Kidney (tissue), 14 donors: ENCODE measurements around the gene HDHD5. TPM values are rescaled to one million over a fixed set of nuclear protein-coding genes. Genes with fewer than 3 reads are reported as not detected.

Experiments
- DNase-seq, 5 donors: peaks; one replicate each; pipeline ENCODE4 v3.0.0-alpha.2; 2013 to 2020
- FAIRE-seq: peaks from 2 replicates; lab custom pipeline; 2012; peaks lifted over from hg19 to GRCh38; lab: Jason Lieb, UNC
- H3K27ac ChIP-seq, 2 donors: one replicate each; pipeline ENCODE4 v1.7.0; 2013; ENCODE audit warnings: low read depth in 2 of 2, low read length in 2 of 2, inconsistent platforms in 1 of 2
- H3K27me3 ChIP-seq: one replicate; pipeline ENCODE4 v1.7.1; 2013; ENCODE audit warnings: low read length, inconsistent platforms; ENCODE audit not compliant: control insufficient read depth, insufficient read depth
- H3K36me3 ChIP-seq, 3 donors: one replicate each; pipeline versions ENCODE4 v1.7.0 to v1.7.1; 2013; ENCODE audit warnings: low read length in 3 of 3, control low read depth in 1 of 3, inconsistent platforms in 1 of 3; ENCODE audit not compliant: insufficient read depth in 3 of 3, control insufficient read depth in 2 of 3
- H3K4me1 ChIP-seq, 3 donors: one replicate each; pipeline versions ENCODE4 v1.7.0 to v1.7.1; 2013; ENCODE audit warnings: low read length in 3 of 3, inconsistent platforms in 1 of 3, low read depth in 1 of 3; ENCODE audit not compliant: control insufficient read depth in 2 of 3, insufficient read depth in 2 of 3
- H3K4me3 ChIP-seq, 3 donors: one replicate each; pipeline versions ENCODE4 v1.7.0 to v1.8.1; 2013; ENCODE audit warnings: low read length in 3 of 3, control low read depth in 1 of 3, inconsistent platforms in 1 of 3
- H3K9ac ChIP-seq, 3 donors: one replicate each; pipeline versions ENCODE4 v1.7.0 to v1.7.1; 2013; ENCODE audit warnings: low read length in 3 of 3, control low read depth in 1 of 3, inconsistent platforms in 1 of 3
- H3K9me3 ChIP-seq, 3 donors: one replicate each; pipeline versions ENCODE4 v1.7.0 to v1.7.1; 2013; ENCODE audit warnings: low read length in 3 of 3, control low read depth in 1 of 3, inconsistent platforms in 1 of 3; ENCODE audit not compliant: control insufficient read depth in 2 of 3, insufficient read depth in 1 of 3
- CTCF ChIP-seq: IDR thresholded peaks from 3 replicates; pipeline ENCODE4 v1.5.1; 2012; ENCODE audit warnings: mild to moderate bottlenecking, moderate library complexity, borderline replicate concordance; ENCODE audit not compliant: insufficient read depth; ENCODE audit errors: extremely low read depth
- intact Hi-C: fragments of 100-400 bp; cut with DNase I; formaldehyde crosslinking; loops from one replicate; pipeline ENCODE4 v1.11.1; 2022
- polyA plus RNA-seq: library from polyadenylated mRNA; stranded (reverse); fragments of 350-450 nt; fragmentation: Illumina TruSeq; extraction: RNeasy Lipid Tissue Mini Kit (QIAGEN cat#74804); gene quantifications from one replicate; pipeline ENCODE4 v1.2.3, GENCODE V29; 2014; ENCODE audit warnings: low read depth, low replicate concordance; ENCODE audit not compliant: insufficient read depth
- total RNA-seq: library from RNA; stranded (reverse); fragmentation: NEBNext Ultra II Directional; extraction: Animal tissue kit (Norgen Biotek cat#: 25700); gene quantifications from one replicate; pipeline ENCODE4 v1.2.1, GENCODE V29; 2021
- donor health status: control.
- donor health status: control.
- donor health status: control.
- donor health status: control.
- donor health status: control.
- donor health status: DM: yes; HTN: yes; CAD: no.
- donor health status: Normal renal cell carcinoma (clear cell type).

Gene HDHD5
- total and polyA plus RNA-seq, 2 donors from 2014 or later = 27.5 to 39.8 TPM

DNA sequence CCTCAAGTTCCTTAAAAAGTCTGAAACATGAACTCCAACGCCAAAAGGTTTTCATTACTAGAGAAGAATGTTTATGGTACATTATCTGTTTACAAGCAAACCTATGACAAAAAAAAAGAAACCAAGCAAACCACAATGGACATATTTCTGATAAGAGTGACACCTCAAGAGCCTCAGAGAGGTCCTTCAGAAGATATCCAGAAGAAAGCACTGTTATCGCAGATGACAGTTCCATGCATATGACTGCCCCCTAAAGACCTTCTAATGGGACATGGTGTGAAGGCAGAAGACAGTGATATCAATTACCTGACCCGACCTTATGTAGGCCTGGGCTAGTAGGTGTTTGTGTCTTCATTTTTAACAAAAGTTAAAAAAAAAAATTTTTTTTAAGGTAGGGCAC lies 3.1 kb downstream of the HDHD5 start:
- Histone ChIP-seq H3K9me3 (no peaks in the 10 kb centered on the region), H3K4me1 (peaks cover 0 to 6% (median 4%) of the 10 kb centered on the region in 3 donors), H3K36me3 (no peaks in the 10 kb centered on the region), H3K27ac (no peak overlapping the region), H3K4me3 (no peak overlapping the region), H3K9ac (no peak overlapping the region), H3K27me3 (no peaks in the 10 kb centered on the region)
- intact Hi-C loops = no loop called here
- FAIRE-seq = no peak
- TF ChIP-seq CTCF = no peak
- no peak for DNase-seq

- Histone ChIP-seq H3K27ac (no peak overlapping the region), H3K36me3 (peaks cover 0 to 5% (median 0%) of the 10 kb centered on the region in 3 donors), H3K9me3 (no peaks in the 10 kb centered on the region), H3K4me1 (peaks cover 0 to 2% (median 0%) of the 10 kb centered on the region in 3 donors), H3K4me3 (no peak overlapping the region), H3K9ac (no peak overlapping the region), H3K27me3 (no peaks in the 10 kb centered on the region)
- DNase-seq = no peak
- intact Hi-C loops = no loop called here
- TF ChIP-seq CTCF = no peak
- FAIRE-seq = no peak
Measured at GRCh38 chr22:17152971-17153370, 6.1 kb downstream of the HDHD5 start.

GRCh38 chr22:17152340-17152739 lies 6.7 kb downstream of the HDHD5 start:
- no peak for TF ChIP-seq CTCF
- no peak for DNase-seq
- H3K9ac ChIP-seq = no peak overlapping the region
- H3K4me1 ChIP-seq = peaks cover 0 to 2% (median 0%) of the 10 kb centered on the region in 3 donors
- H3K36me3 ChIP-seq = peaks cover 0 to 5% (median 3%) of the 10 kb centered on the region in 3 donors
- intact Hi-C loops = no loop called here
- no peaks in the 10 kb centered on the region for H3K9me3 ChIP-seq
- H3K27ac ChIP-seq = no peak overlapping the region
- no peak for FAIRE-seq
- no peaks in the 10 kb centered on the region for H3K27me3 ChIP-seq
- no peak overlapping the region for H3K4me3 ChIP-seq
